ENCODE data around the gene LDLRAD4.

LDLRAD4 gene

DNA sequence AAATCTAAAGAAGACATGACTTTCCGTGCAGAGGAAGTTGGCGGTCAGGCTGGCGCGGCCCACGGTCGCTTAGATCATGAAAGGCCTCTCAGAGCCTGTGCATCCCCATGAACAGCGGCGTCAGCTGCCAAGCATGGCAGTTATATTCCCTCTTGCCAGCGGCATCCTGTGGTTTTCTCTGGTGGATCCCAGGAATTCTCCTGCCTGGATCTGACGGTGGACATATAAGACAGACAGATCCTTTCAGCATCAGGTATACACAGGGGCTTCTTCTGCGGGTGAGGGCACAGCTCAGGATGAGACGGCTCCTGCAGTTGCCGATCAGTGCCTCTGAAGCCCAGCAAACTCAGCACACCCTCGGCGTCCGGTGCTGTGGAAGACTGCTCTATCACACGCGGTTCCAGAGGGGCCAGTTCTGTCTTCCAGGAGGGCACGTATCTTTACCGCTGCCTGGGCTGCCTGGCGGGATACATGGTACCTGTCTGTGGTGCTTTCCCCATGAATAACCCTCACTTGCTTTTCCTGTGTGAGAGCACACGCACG is 157.8 kb downstream of the LDLRAD4 start:
- no peak for DNase-seq

DNA sequence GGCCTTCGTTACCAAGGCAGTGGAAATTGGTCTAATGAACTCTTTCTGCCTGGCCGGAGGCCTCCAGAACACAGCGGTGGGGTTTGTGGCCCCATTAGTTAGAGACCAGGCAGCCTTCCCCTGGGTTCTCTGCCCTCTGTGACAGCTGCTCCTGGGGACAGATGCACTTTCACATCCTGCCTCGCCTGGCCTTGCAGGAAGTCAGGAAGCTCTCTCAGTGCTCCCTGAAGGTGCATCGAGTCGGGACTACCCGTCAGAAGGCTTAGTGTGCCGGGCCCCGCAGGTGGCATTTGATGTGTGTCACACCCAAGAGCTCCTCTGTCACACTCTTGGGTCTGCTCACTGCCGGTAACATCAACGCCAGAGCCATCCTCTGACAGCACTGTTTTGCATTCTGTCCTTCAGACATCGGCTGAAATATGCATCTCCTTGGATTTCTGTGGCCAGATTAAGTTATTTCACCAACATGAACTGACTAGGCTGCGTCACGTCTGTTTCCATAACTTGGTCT is 158.3 kb downstream of the LDLRAD4 start:
- DNase-seq: no peak

DNA sequence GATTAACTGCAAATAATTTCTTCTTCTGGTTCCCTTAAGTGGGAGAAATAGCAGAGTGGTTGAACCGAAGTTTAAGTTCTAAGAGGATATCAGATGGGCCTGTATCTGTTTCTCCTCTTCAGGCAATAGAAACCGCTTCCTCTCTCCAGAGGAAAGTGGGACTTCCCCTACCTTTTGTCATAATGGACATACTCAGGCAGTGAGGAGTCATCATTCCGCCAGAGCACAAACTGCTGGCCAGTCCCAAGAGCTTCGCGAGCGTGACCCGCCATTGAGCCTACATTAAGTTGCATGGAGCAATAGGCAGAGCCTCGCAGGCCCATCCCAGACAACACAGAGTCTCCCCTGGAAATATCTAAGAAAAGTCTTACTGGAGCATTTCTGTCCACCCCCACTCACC is 158.9 kb downstream of the LDLRAD4 start:
- peak; percentile 93 for DNase-seq

DNA sequence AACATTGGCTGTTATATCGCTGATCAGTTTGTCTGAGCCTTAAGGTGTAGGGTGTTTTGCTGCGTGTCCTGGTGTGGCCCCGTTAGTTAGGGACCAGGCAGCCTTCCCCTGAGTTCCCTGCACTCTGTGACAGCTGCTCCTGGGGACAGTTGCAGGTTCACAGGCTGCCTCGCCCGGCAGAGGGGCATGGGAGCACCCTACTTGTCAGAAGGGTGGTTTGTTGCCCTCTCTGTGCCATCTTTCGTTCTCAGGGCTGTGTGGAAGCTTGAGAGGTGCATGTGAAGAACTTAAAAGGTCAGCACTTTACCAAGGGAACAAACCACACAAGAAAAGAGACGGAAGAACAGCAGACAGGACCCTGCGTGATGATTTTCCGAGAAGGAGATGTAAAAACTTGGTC is 159.6 kb downstream of the LDLRAD4 start:
- no peak for DNase-seq

DNA sequence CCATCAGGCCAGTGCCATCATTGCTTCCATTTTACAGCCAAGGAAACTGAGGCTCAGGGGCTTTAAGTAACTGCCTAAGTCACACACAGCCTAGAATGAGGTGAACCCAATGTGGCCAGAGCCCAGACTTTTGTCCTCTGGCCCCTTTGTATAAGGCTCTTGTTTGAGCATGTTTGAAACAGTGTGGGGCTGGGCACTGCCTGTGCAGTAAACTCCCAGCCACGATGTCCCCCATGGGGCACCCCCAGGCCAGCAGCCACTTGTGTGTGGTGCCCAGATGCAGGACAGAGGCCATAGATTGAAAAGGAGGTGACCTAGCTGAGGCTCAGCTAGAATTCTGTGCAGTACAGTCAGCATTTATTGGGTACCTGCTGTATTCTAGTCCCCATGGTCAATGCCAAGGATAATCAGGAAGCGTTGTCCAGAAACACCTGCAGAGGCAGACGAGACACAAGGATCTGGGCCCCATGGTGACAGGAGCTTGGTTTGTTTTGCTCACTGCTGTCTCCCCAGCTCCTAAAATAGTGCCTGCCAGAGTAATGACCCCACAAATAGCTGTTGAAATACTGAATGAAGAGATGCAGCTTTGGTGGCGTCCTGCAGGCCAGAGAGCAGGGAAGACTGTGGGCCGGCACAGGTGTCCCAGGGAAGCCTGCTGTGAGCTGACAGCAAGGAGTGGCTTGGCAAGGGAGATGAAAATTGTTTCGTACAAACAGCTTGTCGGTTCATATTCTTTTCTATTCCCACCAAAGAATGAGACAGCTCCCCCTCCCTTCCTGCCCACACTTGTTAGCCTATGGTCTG is 160.7 kb downstream of the LDLRAD4 start:
- no peak for DNase-seq

DNA sequence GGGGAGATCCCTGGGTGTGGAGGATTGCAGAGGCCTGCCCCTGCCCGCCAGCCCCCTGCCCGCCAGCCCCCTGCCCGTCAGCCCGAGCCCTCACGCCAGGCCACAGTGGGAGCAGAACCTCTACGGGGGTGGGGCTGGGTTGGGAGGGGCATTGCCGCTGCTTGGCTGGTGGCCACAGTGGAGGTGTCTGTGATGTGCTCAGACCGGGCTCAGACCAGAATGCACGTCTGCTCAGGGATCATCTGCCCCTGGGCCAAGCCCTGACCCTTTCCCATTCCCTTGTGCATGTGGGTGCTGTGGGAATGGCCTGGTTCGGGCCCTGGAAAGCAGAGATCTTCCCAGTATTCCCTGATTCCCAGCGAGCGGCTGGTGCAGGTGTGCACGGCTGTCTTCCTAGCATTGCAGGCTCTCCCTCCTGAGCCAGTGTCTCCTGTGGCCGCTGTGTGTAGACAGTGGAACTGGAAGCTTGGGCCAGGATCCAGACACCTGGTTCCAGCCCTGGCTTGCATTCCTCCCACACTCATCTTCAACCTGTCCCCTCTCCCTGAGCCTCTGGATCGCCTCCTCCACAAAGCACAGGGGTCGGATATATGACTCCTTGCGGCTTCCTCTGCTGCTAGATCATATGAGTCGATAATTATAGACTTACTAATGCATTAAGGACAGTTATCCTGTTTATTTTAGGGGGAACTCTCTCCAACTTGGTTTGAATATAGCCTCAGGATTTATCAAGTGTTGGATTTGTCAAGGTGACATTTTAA is 161.6 kb downstream of the LDLRAD4 start:
- DNase-seq: no peak

DNA sequence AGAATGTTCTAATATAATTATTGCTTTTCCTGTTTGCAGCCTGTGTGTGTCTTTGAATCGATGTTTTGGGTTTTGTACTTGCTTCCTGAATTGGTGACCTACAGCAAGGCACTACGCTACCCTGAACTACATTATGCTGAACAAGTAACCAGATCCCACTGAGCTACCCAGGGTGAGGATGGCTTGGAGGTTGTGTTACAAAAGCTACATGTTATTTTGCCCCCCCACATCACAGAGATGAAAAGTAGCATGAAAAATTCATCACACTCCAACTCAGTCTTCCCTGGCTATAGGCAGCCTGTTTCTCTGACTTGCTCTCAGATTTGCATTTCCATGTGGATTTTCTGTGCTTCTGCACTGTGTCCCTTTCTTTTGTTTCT is 162.1 kb downstream of the LDLRAD4 start:
- DNase-seq: no peak

DNA sequence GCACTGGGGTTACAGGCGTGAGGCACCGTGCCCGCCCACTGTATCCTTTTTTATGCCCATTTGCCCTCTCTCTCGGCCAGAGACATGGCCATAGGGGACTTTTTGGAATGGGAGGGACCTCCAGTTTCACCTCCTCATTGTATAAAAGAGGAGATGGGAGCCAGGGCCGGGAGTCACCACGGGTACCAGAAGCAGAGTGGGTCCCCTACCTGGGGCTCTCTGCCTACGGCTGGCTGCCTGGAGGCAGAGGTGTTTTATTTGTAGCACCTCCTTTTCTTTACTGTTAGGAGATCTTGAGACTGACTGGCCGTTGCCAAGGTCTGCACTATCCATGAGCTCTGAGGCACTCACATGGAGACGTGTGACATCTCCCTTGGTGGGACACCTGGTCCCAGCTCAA is 162.8 kb downstream of the LDLRAD4 start:
- no peak for DNase-seq

DNA sequence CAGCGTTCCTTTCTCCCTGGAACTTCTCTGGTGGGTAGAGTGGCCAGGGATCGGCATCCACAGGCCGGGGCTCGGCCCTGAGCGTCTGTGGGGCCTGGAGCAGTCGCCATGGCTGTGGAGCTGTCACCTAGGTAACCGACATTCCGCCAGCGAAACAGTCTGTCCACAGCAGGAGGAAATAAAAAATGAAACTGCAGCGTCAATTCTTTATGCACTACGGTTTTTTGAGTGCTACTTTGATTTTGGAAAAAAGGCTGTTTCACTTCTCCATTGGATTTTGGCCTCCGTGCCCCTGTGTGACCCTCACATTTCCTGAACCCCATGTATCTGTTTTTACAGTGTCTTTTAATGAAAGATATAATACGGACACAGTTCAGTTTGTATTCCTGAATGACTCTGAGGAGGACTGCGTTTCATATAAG is 163.4 kb downstream of the LDLRAD4 start:
- DNase-seq: peak; percentile 84

DNA sequence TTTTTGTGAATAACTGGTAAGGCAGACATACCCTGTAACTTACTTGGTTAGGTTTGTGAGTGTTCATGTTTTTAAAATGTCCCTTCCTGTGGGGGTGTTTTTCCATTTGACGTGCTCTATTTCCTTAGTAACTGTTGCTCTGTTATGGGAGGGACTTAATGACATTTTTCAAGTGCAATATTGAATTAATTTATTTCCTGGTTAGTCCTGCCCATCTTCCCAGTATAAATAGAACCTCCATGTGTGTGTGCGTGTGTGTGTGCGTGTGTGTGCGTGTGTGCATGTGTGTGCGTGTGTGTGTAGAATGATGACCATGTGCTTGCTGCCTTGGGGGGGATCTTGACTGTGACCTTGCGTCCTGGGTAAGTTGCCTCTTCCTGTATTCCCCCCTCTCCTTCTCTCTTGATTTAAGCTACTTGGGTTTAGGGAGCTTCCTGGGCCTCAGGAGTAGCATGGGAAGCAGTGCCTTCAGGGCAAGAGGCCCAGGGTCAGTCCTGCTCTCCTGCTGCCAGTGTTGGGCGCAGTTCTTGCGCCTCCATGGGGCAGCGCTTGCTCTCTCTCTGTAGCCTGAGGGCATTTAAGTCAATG is 163.9 kb downstream of the LDLRAD4 start:
- peak; percentile 56 for DNase-seq

DNA sequence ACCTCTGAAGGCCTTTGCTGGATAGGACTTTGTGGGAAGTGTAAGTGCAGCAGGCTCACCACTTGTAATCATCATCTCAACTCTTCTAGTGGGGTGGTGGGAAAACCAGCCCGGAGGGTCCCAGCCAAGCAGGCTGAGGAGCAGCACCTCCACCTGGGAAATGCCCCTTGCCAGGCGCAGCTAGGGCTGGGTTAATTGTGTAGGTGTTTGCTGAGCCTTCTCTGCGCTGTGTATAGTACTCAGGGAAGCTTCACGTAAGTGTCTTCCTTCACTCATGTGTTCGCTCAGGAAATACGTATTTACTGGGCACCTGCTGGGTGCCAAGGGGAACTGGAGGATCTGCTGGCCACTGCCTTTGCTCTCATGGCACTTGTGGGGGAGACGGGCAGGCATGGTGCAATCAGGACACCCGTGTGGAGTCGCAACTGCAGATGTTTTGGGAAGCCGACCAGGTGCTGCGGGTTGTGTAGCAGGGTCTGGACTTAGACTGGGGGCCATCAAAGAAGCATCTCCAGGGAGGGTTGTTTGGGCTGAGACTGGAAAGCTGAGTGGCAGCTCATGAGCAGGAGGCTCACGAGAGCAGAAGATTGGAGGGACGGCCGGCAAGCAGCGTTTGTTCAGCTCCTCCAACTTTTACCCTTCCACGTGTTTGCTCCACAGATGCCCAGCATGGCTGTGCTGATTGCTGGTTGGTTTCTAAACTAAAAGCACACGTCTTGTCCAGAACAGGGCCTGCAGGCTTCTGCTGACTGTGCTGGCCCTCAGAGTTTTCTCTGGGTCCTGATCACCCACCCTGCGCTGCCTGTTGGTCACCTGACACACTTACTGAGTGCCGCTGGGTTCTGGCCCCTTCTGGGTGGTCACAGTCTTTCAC is 164.6 kb downstream of the LDLRAD4 start:
- no peak for DNase-seq

DNA sequence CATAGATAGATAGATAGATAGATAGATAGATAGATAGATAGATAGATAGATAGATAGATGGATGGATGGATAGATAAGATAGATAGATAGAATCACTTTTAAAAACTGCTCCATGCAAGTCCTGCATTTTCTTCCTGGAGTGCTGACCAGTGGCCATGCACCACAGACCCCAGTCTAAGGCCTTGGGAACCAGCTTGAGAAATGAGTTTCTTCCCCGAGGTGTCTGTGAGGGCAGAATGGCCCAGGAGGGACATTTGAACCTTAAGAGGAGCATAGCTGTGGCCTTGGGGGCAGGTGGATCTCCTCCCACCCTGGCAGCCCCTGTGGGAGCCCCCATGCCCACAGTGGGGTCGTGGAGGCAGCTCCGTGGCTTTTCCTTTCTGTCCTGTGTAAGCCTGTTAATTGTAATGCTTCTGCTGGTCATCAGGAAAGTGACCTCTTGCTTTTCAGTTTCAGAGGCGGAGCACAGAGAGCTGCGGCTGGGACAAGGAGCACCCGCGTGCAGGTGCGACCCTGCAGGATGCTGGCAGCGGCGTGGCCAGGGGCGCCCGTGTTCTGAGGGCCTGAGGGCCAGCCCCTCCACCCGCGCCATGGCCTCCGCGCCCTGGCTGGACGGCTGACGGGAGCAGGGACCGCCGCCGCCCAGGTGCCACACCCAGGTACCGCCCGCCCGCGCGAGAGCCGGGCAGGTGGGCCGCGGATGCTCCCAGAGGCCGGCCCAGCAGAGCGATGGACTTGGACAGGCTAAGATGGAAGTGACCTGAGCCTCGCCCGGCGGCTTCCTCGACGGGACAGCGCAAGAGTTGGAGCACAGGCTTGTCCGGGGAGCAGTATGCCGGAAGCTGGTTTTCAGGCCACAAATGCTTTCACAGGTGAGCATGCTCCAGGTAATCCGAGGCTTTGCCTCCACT is 168.6 kb downstream of the LDLRAD4 start:
- no peak for DNase-seq

DNA sequence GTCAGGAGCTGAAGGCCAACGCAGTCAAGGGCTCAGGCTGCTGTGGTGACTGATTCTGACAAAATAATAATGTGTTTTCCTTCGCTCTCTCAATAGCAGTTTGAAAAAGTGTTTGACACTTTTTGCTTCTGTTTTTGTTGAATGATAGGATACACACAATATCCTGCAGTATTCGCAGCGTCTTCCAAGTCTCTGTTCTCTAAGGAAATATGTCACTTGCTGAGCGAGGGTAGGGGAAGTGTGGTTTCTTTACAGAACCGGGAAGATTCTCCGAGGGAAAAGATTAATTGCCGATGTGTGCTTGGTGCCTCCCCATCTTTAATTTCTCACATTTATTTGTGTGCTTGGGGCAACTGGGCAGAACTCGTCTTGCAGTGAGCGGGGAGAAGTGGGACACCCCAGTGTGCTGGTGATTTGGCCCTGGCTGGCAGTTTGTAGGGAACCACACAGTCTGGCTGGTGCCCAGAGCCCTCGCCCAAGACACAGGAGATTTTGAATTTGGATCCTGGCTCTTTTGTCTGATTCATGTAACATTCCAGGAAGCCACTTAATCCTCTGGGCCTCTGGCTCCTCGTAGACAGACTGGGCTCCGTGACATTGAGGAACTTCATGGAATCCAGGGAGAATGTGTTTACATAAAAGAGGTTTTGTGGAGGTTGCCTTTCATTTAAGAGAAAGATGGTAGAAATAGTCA is 169.4 kb downstream of the LDLRAD4 start:
- DNase-seq: no peak

DNA sequence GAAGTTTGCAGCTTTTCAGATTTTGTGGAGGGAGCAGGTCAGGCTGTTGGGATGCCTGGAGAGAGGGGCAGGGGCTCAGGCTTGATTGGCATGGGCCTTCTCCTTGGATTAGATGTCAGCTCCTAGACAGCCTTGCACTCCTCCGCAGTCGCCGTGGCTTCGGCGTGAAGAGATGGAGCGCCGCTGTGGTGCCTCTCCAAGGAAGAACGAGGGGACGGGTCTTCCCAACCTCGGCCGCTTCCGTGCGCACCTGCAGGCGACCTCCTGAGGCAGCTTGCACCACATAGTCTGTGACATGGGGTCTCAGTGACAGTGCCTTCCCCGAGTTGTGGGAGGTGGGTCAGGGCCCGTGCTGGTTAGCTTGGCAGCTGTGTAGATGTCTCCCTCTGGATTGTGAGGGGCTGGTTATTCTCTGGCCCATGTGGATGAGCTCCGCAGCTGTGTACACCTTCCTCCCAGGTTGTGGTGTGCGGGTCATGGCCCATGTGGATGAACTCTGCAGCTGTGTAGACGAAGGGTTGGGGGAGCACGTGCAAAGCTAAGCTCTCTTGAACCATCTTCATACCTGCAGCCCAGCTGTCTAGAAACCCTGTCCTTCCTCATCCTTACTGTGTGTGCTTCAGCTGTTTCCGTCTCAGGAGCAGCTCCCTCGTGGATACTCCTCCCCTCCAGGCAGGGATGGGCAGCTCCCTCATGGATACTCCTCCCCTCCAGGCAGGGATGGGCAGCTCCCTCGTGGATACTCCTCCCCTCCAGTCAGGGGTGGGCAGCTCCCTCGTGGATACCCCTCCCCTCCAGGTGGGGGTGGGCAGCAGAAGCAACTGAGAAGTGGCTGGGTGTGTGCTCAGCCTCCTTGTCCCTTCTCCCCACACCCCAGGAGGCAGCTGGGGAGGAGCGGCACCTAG is 170.3 kb downstream of the LDLRAD4 start:
- no peak for DNase-seq

DNA sequence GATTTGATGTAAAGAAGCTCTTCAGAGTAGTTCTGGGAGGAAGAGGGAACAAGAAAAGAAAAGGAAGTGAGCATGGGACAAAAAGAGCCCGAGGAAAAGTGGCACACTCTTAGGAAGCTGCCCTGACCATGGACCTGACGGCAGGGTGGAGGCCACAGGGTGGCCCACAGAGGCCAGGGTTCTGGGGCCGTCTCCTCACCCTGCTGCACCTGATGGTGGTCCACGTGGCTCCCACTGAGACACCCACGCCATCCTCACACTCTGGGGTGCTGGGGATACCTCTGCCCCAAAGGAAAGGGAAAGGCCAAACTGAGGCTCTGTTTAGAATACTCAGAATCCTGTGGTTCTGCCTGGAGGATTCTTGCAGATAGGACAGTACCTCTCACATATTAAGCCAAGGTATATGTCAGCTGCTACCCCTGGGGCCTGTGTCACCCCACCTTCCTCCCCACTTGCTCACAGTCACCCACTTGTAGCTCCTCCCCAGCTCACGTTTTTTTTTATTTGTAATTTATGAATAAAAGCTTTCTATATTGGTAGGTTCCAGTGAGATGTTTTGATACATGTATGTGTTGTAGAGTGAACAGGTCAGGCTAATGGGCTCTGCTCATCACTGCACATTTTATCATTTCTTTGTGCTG is 171.1 kb downstream of the LDLRAD4 start:
- no peak for DNase-seq

DNA sequence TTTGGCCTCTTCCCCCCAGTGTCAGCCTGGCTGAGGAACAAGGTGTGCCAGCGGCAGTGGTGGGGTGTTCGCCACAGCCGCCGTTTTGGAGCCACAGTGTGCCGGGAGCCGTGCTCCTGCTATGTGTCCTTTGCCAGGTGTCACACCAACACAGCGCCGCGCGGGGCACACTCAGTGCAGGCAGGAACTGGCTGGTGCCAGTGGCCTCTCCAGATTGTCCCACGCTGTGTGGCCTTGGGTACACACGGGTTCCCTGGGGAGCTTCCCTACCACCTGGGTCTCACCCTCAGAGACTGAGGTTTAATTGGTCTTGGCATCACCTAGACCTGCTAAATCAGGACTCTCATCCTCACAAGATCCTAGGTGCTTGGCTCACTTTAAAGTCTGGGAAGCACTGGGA is 171.6 kb downstream of the LDLRAD4 start:
- DNase-seq: no peak

DNA sequence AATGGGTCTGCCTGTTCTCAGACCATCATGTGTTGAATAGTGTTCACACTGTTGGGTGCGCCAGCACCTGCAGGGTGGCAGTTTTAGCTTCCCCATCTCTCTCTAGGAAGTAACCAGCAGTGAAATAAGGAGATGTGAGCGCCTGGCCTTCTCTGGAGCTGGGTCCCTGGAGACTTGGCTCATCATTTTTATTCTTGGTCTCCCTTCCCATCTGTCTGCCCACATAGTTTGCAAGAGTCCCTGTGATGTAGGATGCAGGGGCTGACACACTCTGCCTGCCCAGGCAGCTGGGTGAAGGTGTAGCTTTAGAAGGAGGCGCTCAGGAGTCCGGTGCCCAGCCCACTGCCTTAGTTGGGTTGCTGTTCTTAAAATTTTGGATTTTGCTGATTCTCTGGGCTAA is 172.2 kb downstream of the LDLRAD4 start:
- DNase-seq: no peak

DNA sequence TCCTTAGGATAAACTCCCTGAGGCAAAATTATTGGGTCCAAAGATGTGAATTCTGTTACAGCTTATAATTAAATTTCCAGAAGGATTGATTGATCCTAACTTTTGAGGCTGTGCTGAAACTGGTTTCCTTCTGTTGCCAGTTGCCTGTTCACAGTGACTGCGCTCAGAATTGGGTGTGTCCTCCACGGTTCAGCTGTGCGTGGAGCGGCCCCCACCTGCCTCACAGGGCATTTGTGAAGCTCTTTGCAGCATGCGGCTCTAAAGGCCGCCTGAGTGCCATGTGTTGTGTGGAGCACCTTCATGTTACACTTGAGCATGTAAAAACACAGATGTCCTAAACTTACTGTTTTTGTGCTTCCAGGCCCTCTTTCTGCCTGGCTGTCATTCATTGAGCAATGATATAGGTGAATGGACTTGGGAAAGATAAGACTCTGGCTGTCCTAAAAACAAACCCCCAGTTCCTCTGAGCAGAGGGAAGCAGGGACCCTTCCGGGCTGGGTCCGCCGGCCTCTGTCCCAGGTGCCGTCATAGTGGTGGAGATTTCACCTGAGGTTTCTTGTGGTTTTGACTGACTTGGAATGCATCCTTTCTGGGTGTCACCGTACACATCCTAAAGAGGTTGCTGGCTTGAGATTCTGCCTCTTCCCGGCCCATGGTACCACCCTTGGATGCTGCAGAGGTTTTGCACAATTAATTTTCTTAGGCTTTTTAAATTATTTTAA is 173.6 kb downstream of the LDLRAD4 start:
- DNase-seq: no peak
